A549 (cell line): ENCODE measurements around the gene IDI1. TPM values are rescaled to one million over a fixed set of nuclear protein-coding genes. Genes with fewer than 3 reads are reported as not detected.
A peak's percentile ranks its signal among the peaks of the same experiment; 100 is the strongest.

Experiments used
- ATAC-seq, 2 experiments: fragments of 200-7000 bp in 1 of 2; fragments of >200 bp in 1 of 2; cut with Nextera tagmentation in 1 of 2; cut with Tn5 transposase in 1 of 2; 3 replicates each; pipeline versions ENCODE4 v1.8.0 to v1.9.1; 2018 to 2020; ENCODE audit warnings: mild to moderate bottlenecking in 1 of 2, moderate library complexity in 1 of 2
- CTCF ChIA-PET: fragments of 300-600 bp; sonication (Branson Sonifier 250); formaldehyde crosslinking; extraction: SDS; loops from one replicate; lab custom pipeline; 2021; ENCODE audit warnings: antibody characterized with exemption, inconsistent platforms; lab: Yijun Ruan, JAX
- POLR2A ChIA-PET: fragments of 350-600 bp; formaldehyde crosslinking; extraction: SDS; loops from one replicate; lab custom pipeline; 2021; ENCODE audit warnings: antibody characterized with exemption, inconsistent platforms; lab: Yijun Ruan, JAX
- DNase-seq, 2 experiments: peaks; one replicate each; pipeline versions ENCODE4 v3.0.0 to v3.0.0-alpha.2; 2011 to 2016; ENCODE audit warnings: low read depth in 1 of 2, low spot score in 1 of 2
- FAIRE-seq: peaks from 2 replicates; lab custom pipeline; 2011; peaks lifted over from hg19 to GRCh38; lab: Jason Lieb, UNC
- H3K27ac ChIP-seq, 2 experiments: fragments of >200 bp; sonication (Bioruptor Twin); formaldehyde crosslinking; 3 replicates each; pipeline ENCODE4 v1.5.1; 2016 to 2017
- H3K4me1 ChIP-seq: fragments of >200 bp; sonication (Bioruptor Twin); formaldehyde crosslinking; 3 replicates; pipeline ENCODE4 v1.6.1; 2016
- H3K4me2 ChIP-seq: fragments of >200 bp; sonication (Bioruptor Twin); formaldehyde crosslinking; 3 replicates; pipeline ENCODE4 v1.6.1; 2016
- H3K4me3 ChIP-seq: fragments of >200 bp; sonication (Bioruptor Twin); formaldehyde crosslinking; 3 replicates; pipeline ENCODE4 v1.5.1; 2016
- H3K9me3 ChIP-seq: fragments of >200 bp; sonication (Bioruptor Twin); formaldehyde crosslinking; 3 replicates; pipeline ENCODE4 v1.6.1; 2016
- ATOH8 ChIP-seq: fragments of 250-450 bp; sonication (Bioruptor Pico); IDR thresholded peaks from 2 replicates; pipeline ENCODE4 v1.5.0; 2020; ENCODE audit warnings: low read depth, mild to moderate bottlenecking, moderate library complexity
- BCL3 ChIP-seq: fragments of >200 bp; sonication (Bioruptor Twin); formaldehyde crosslinking; IDR thresholded peaks from 3 replicates; pipeline ENCODE4 v1.6.1; 2016
- CEBPB ChIP-seq, 2 experiments: fragments of >200 bp in 1 of 2; sonication (Bioruptor Twin) in 1 of 2; formaldehyde crosslinking in 1 of 2; IDR thresholded peaks; 2 replicates each; pipeline ENCODE4 v1.6.1; 2012 to 2016
- CHD4 ChIP-seq: fragments of 200-600 bp; sonication (generic); IDR thresholded peaks from 2 replicates; pipeline ENCODE4 v1.6.1; 2016; ENCODE audit warnings: antibody characterized with exemption, mild to moderate bottlenecking, borderline replicate concordance
- EHMT2 ChIP-seq: fragments of 200-600 bp; sonication (generic); IDR thresholded peaks from 2 replicates; pipeline ENCODE4 v1.6.1; 2016; ENCODE audit warnings: antibody characterized with exemption, low read depth, mild to moderate bottlenecking, moderate library complexity
- EP300 ChIP-seq, 2 experiments: fragments of >200 bp; sonication (Bioruptor Twin); formaldehyde crosslinking; IDR thresholded peaks; 2 replicates in 1 of 2; 3 replicates in 1 of 2; pipeline ENCODE4 v1.6.1; 2016 to 2017
- FOSB ChIP-seq: fragments of 250-450 bp; sonication (Bioruptor Pico); IDR thresholded peaks from 2 replicates; pipeline ENCODE4 v1.5.0; 2020; ENCODE audit warnings: mild to moderate bottlenecking, moderate library complexity
- GATA3 ChIP-seq: IDR thresholded peaks from 2 replicates; pipeline ENCODE4 v1.6.1; 2012; ENCODE audit warnings: borderline replicate concordance
- HMGXB4 ChIP-seq: fragments of 250-450 bp; sonication (Bioruptor Pico); IDR thresholded peaks from 2 replicates; pipeline ENCODE4 v1.5.0; 2021; ENCODE audit warnings: mild to moderate bottlenecking, moderate library complexity, borderline replicate concordance
- HOXA7 ChIP-seq: fragments of 250-450 bp; sonication (Bioruptor Pico); IDR thresholded peaks from 2 replicates; pipeline ENCODE4 v1.5.0; 2020; ENCODE audit warnings: mild to moderate bottlenecking, moderate library complexity
- JUN ChIP-seq, 2 experiments: fragments of >200 bp; sonication (Bioruptor Twin); formaldehyde crosslinking; IDR thresholded peaks; 2 replicates in 1 of 2; 3 replicates in 1 of 2; pipeline ENCODE4 v1.6.1; 2016 to 2017
- JUNB ChIP-seq: fragments of >200 bp; sonication (Bioruptor Twin); formaldehyde crosslinking; IDR thresholded peaks from 2 replicates; pipeline ENCODE4 v1.6.1; 2016
- KDM5A ChIP-seq: fragments of 200-600 bp; sonication (generic); IDR thresholded peaks from 2 replicates; pipeline ENCODE4 v1.6.1; 2016; ENCODE audit warnings: antibody characterized with exemption, mild to moderate bottlenecking
- MAFK ChIP-seq: fragments of 450-650 bp; IDR thresholded peaks from 2 replicates; pipeline ENCODE4 v1.6.1; 2014; ENCODE audit not compliant: partially characterized antibody
- MYC ChIP-seq: IDR thresholded peaks from 2 replicates; pipeline ENCODE4 v1.6.1; 2012; ENCODE audit warnings: mild to moderate bottlenecking, inconsistent platforms, low read length, improper control_type of control experiment, borderline replicate concordance
- NPAS2 ChIP-seq: fragments of 250-450 bp; sonication (Bioruptor Pico); IDR thresholded peaks from 2 replicates; pipeline ENCODE4 v1.8.0; 2022; ENCODE audit warnings: mild to moderate bottlenecking, moderate library complexity, borderline replicate concordance
- NR3C1 ChIP-seq: fragments of >200 bp; sonication (Bioruptor Twin); formaldehyde crosslinking; IDR thresholded peaks from 3 replicates; pipeline ENCODE4 v1.6.1; 2017
- PBX3 ChIP-seq: IDR thresholded peaks from 2 replicates; pipeline ENCODE4 v1.6.1; 2012
- PHF8 ChIP-seq: fragments of 200-600 bp; sonication (generic); IDR thresholded peaks from 2 replicates; pipeline ENCODE4 v1.6.1; 2016; ENCODE audit warnings: low read depth, mild to moderate bottlenecking, antibody characterized with exemption, moderate library complexity, borderline replicate concordance
- POLR2A ChIP-seq: IDR thresholded peaks from 2 replicates; pipeline ENCODE4 v1.6.1; 2012; ENCODE audit warnings: mild to moderate bottlenecking, low read length
- RARB ChIP-seq: fragments of 250-450 bp; sonication (Bioruptor Pico); IDR thresholded peaks from 2 replicates; pipeline ENCODE4 v1.8.0; 2021; ENCODE audit warnings: mild to moderate bottlenecking, moderate library complexity
- REST ChIP-seq: fragments of 200-600 bp; sonication (generic); IDR thresholded peaks from 2 replicates; pipeline ENCODE4 v1.6.1; 2016; ENCODE audit warnings: antibody characterized with exemption, mild to moderate bottlenecking, moderate library complexity
- RFX5 ChIP-seq: fragments of 450-650 bp; IDR thresholded peaks from 2 replicates; pipeline ENCODE4 v1.7.1; 2014; ENCODE audit warnings: antibody characterized with exemption, mild to moderate bottlenecking, moderate library complexity
- USF2 ChIP-seq: fragments of 450-650 bp; IDR thresholded peaks from 2 replicates; pipeline ENCODE4 v1.6.1; 2014; ENCODE audit warnings: antibody characterized with exemption
- ZFP36 ChIP-seq: fragments of 450-650 bp; IDR thresholded peaks from 2 replicates; pipeline ENCODE4 v1.6.1; 2014; ENCODE audit warnings: borderline replicate concordance; ENCODE audit not compliant: partially characterized antibody
- WGBS: methylation state at CpG from one replicate; pipeline ENCODE4 v1.1.6; 2017; ENCODE audit errors: missing lambda C conversion rate; 5-methylcytosine and 5-hydroxymethylcytosine counted together
- polyA plus RNA-seq, 4 experiments: library from polyadenylated mRNA; depleted of rRNA in 3 of 4; stranded (reverse); fragments of >200 nt; fragmentation: RNase III in 1 of 4; extraction: RNeasy Plus Mini Kit Qiagen cat#74134 plus additional on column Dnase treatment in 1 of 4; gene quantifications; 2 replicates in 3 of 4; 3 replicates in 1 of 4; pipeline ENCODE4 v1.2.3, GENCODE V29; 2011 to 2017

IDI1 gene
- polyA plus RNA-seq, 2 of the 4 experiments (the other 2 are of a cell fraction): 55.8 to 65.0 TPM

GRCh38 chr10:1048349-1048731 is 579 bp downstream of the IDI1 start:
- Histone ChIP-seq H3K9me3 (no peaks in the 10 kb centered on the region), H3K27ac (peak overlapping the region; percentile 90 to 91), H3K4me3 (peak overlapping the region; percentile 88), H3K4me2 (peak overlapping the region; percentile 90), H3K4me1 (peaks cover 23% of the 10 kb centered on the region)
- ChIA-PET POLR2A (interaction anchor here (1.0 to 3.1 kb wide), 7 partner anchors 12 to 117 kb away, joined by 3 to 23 read pairs (median 4); partner anchors contain the start of genes GTPBP4 and LARP4B), CTCF (interaction anchor here (0.8 to 1.3 kb wide), 3 partner anchors 11 to 44 kb away, joined by 3 to 6 read pairs (median 4); no protein-coding TSS in a partner anchor)
- TF ChIP-seq JUNB (no peak), EP300 (IDR thresholded peaks at IDR 0.05) (no peak), RFX5 (no peak), CHD4 (no peak), CEBPB (IDR thresholded peaks at IDR 0.05) (no peak), HOXA7 (CRISPR knock-in tag) (peak; percentile 77; the same call in 1 of the 2 replicates), MYC (no peak), POLR2A (no peak), BCL3 (no peak), KDM5A (no peak), NR3C1 (no peak), FOSB (CRISPR knock-in tag) (peak; percentile 81; the same call in 1 of the 2 replicates), EHMT2 (no peak), PBX3 (no peak), GATA3 (no peak), HMGXB4 (0 out of 2 replicates have a peak, but pooled peaks have one; percentile 24), ZFP36 (no peak), REST (no peak), MAFK (no peak), USF2 (no peak), JUN (IDR thresholded peaks at IDR 0.05) (no peak; a peak in 1 of 5 replicates), ATOH8 (CRISPR knock-in tag) (no peak), RARB (CRISPR knock-in tag) (0 out of 2 replicates have a peak, but pooled peaks have one; percentile 10), PHF8 (no peak; the same call in 1 of the 2 replicates), NPAS2 (CRISPR knock-in tag) (no peak)
- FAIRE-seq (no peak), ATAC-seq (peak in 1 of 2 experiments; percentile 2; a peak in 4 of 6 replicates), DNase-seq (peak in 1 of 2 experiments; percentile 33)
- 1% methylated on average over 34 of the region's 37 CpGs for WGBS
